GM21528 (cell line): ENCODE results near the gene CFAP92.
"Not testable (repeated sequence)": the region's sequence is repeated elsewhere in the genome, so short reads cannot be mapped to it uniquely, and the experiment has no call there.

Experiments
- ATAC-seq: cut with Tn5 transposase; IDR thresholded peaks from one replicate; pipeline ENCODE4 v1.9.1; 2021; ENCODE audit warnings: mild to moderate bottlenecking, moderate library complexity; ENCODE audit not compliant: unreplicated experiment, low FRiP score

CFAP92 gene

DNA sequence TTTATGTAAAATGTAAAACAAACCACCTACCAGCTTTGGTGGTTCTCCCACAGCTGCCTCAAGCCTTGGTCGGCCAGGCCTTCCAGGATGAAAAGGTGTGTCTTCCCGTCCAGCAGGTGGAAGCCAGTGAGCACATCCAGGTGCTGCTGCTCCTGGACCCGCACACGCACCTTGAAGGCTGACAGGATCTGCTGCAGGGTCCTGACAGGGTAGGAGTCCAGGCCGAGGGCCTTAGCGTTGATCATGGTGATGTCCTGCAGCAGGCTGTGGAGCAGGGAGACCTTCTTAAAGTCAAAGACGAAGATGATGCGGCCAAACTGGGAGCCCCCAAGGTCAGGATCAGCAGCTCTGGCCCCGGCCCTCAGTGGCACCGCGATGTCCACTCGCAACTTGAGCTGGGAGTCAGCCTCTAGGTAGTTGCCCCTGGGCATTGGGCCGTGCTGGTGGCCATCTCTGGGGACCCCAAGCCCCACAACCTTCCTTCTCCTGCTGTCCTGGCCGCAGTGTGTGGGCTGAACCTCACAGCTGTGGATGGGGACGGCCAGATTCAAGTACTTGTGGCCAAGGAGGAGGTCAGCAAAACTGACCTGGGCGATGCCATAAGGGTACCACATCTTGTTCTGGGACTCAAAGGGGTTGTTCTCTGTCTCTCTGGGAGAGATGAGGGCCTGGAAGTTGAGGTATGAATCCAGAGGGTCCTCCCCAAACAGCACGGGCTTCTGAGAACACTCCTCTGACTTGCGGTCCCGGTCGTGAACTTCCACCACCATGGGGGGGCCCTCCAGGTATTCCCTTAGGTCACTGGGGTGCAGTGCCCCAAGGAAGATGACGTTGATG, 48.6 kb downstream of the CFAP92 start:
- ATAC-seq = no peak

GRCh38 chr3:128942161-128942952, 51.5 kb downstream of the CFAP92 start:
- no peak for ATAC-seq

DNA sequence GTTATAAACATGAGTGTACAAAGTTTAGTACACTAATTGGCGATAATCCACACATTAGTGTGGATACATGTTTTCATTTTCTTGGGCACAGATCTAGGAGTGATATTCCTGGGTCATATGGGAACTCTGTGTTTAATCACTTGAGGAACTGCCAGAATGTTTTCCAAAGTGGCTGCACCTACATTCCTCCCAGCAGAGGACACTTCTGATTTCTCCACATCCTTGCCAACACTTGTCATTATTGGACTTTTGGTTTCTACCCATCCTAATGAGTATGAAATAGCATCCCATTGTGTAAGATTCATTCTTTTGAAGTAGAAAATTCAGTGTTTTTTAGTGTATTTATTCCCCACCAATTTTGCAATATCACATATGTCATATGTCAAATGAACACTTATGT, 53.6 kb downstream of the CFAP92 start:
- ATAC-seq = no peak

GRCh38 chr3:128936341-128936740, 57.5 kb downstream of the CFAP92 start:
- no peak for ATAC-seq

DNA sequence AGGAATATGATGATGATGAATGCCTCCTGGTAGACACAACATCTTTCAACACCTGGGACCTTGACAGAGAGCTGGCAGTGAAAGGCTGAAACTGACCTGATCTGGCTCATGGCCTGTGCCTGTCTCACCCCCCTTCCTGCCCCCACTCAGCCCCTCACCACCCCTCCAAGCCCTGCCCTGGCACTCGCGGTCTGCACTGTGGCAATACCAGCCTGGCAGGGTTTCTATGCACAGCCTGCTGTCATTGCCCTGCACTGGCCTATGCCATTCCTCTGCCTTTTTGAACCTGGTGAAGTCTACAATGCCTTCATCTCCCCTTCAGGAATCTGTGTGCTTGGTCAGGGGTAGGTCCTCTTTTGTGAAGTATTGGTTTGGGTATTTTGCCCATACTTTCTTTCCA, 58.0 kb downstream of the CFAP92 start:
- no peak for ATAC-seq

GRCh38 chr3:128933922-128934253, 60.0 kb downstream of the CFAP92 start:
- no peak for ATAC-seq

GRCh38 chr3:128933213-128933921, 60.5 kb downstream of the CFAP92 start:
- ATAC-seq = no peak

- ATAC-seq = no peak
Measured at GRCh38 chr3:128932516-128933212, 61.2 kb downstream of the CFAP92 start.

- no peak for ATAC-seq
Measured at GRCh38 chr3:128931046-128931445, 62.8 kb downstream of the CFAP92 start.

GRCh38 chr3:128929364-128929763, 64.5 kb downstream of the CFAP92 start:
- no peak for ATAC-seq

- not testable (repeated sequence) for ATAC-seq
Measured at GRCh38 chr3:128923986-128924385, 69.9 kb downstream of the CFAP92 start.

GRCh38 chr3:128923576-128923975, 70.3 kb downstream of the CFAP92 start:
- ATAC-seq = no peak

GRCh38 chr3:128922804-128923459, 70.9 kb downstream of the CFAP92 start:
- ATAC-seq = no peak

DNA sequence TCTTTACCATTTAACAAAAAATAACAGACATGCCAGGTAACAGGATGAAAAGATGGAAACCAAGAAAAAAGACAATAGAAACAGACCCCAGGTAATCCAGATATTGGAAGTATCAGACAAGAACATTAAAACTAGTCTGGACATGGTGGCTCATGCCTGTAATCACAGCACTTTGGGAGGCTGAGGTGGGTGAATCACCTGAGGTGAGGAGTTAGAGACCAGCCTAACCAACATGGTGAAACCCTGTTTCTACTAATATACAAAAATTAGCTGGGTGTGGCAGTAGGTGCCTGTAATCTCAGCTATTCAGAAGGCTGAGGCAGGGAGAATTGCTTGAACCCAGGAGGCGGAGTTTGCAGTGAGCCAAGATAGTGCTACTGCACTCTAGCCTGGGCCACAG, 73.9 kb downstream of the CFAP92 start:
- no peak for ATAC-seq

- ATAC-seq = no peak
Measured at GRCh38 chr3:128917291-128917690, 76.6 kb downstream of the CFAP92 start.

DNA sequence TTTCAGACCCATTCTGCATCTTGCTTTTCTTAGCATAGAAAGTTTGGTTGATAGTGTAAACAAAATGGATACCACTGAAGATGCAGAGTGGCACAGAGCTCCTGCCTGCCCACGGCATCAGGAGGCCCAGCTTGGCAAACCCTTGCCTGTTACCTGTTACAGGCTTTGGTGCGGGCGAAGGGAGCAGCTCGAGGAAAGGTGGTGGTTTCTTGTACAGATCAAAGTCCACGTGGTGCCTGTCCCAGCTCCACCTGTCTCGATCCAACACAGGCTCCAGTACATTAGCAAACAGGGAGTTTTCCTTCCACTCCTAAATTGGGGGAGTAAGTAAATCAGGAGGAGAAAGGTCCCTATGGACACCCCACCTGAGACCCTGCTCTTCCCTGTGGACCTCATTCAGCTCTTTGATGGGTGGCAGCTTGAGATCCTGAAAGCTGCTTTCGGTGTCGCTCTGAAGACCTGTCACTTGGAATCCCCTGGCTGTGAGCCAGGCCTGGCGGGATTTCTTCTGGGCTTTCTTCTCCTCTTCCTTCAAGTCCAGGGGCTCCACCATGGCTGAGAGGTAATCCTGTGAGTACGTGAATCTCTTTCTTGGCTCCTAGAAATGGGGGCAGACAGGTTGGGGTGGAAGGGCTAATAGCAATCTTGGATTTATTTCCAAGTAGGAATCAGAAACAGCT, 78.8 kb downstream of the CFAP92 start:
- no peak for ATAC-seq

DNA sequence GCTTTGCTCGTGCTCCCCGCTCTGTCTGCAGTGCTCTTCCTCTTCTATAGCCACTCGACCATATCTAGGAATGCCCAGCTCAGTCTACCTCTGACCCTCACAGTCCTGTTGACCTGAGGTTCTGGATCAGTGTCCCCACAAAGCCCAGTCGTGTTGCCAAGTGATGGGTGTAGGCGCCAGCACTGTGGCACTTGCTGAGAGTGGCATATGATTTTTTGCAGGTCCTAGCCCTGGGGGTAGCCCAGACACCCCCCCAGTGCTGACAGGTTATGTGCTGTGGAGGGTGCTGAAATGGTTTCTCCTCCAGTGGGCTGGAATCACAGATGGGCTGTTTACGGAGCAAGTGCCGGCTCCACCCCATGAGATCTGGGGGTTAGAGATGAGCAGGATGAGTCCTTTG, 82.0 kb downstream of the CFAP92 start:
- no peak for ATAC-seq

GRCh38 chr3:128910006-128910405, 83.9 kb downstream of the CFAP92 start:
- ATAC-seq = no peak

- no peak for ATAC-seq
Measured at GRCh38 chr3:128908951-128909350, 84.9 kb downstream of the CFAP92 start.
